GM12891 (cell line): ENCODE measurements around the gene NAIF1.

ENCODE experiments used
- POLR2A ChIP-seq: IDR thresholded peaks from 2 replicates; pipeline ENCODE4 v1.6.1; 2011; ENCODE audit warnings: low read depth, low read length, control low read depth
- POLR2AphosphoS5 ChIP-seq: IDR thresholded peaks from 2 replicates; pipeline ENCODE4 v1.6.1; 2011; ENCODE audit warnings: low read depth, low read length, control low read depth
- TAF1 ChIP-seq: IDR thresholded peaks from 2 replicates; pipeline ENCODE4 v1.6.1; 2011; ENCODE audit warnings: low read depth, low read length, control low read depth

DNA sequence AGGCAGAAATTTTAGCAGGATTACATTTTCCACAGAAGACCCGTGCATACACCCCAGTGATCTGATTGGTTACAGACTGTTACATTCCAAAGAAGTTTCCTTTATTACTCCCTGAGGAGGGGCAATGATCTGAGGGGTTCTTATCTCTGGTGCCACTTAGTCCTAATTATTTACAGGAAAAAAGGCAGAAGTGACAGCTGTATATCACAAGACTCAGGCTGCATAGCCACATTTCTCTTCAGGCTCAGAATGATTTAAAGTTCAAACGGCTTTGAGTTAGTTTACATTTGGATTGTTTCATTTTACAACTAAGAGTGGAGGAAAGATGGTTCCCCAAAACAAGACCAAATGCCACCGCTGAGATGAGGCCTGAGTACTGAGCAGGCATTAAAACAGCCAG is 17.3 kb downstream of the NAIF1 start:
- TF ChIP-seq POLR2A (no peak), POLR2AphosphoS5 (no peak), TAF1 (no peak)
